ENCODE results near the gene SLC14A1.
"Not testable (repeated sequence)": the region's sequence is repeated elsewhere in the genome, so short reads cannot be mapped to it uniquely, and the experiment has no call there.

SLC14A1 gene

DNA sequence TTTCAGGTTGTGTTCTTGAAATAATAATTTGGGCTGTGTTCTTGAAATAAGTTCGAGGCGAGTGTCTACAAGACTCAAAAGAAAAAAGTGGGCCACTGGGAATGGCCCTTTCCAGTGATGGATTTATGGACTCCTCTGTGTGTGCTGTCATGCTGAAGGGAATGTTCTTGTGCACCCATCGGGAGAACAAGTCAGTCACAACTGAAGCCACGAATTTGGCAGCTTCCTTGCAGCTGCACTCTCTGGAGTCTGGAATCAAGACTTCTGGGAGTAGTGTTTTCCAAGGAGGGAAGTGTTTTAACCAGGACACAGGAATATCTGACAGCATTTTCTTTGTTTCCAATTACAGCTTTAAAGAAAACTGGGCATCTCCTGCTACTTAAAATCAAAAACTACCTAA is 620 bp downstream of the SLC14A1 start:
- DNase-seq (ENCODE audit: low spot score) = no peak

DNA sequence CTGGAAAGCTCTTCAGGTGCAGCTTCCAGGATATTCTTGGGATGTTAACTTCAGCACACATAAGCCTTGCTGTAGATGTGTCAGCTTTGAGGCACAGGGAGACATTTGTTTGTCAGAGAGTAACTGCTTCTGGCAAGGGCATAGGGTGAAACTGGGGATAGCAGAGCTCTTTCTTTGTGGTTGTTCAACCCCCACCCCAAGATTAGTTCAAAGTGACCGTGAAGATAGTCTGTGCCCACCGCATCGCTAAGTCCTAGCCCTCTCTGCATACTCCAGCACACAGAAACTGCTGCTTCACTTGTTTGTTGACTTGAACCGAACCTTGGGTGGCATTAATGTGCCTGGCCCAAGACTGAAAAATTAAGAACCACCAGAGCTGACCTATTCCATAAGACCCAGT is 1.4 kb downstream of the SLC14A1 start:
- DNase-seq (ENCODE audit: low spot score) = no peak

DNA sequence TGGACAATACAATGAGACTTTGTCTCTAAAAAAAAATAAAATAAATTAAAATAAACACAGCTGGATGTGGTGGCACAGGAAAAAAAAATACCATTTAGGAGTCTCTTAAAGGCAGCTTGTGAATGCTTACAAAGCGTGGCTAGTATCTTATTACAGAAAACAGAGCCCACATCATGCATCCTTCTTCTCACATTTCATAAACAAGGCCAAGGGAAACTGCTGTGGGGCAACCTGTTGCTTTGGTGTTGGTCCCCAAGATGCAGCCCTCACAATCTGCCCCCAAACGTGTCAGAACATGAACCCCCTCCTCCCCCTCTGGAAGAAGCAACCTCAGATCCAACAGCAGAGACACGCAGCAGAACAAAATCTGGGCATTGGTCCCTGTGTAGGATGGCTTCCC is 2.6 kb downstream of the SLC14A1 start:
- DNase-seq (ENCODE audit: low spot score) = no peak

GRCh38 chr18:45727068-45727467 is 3.1 kb downstream of the SLC14A1 start:
- no peak for DNase-seq (ENCODE audit: low spot score)

- no peak for DNase-seq (ENCODE audit: low spot score)
Measured at GRCh38 chr18:45728336-45729010, 4.5 kb downstream of the SLC14A1 start.

DNA sequence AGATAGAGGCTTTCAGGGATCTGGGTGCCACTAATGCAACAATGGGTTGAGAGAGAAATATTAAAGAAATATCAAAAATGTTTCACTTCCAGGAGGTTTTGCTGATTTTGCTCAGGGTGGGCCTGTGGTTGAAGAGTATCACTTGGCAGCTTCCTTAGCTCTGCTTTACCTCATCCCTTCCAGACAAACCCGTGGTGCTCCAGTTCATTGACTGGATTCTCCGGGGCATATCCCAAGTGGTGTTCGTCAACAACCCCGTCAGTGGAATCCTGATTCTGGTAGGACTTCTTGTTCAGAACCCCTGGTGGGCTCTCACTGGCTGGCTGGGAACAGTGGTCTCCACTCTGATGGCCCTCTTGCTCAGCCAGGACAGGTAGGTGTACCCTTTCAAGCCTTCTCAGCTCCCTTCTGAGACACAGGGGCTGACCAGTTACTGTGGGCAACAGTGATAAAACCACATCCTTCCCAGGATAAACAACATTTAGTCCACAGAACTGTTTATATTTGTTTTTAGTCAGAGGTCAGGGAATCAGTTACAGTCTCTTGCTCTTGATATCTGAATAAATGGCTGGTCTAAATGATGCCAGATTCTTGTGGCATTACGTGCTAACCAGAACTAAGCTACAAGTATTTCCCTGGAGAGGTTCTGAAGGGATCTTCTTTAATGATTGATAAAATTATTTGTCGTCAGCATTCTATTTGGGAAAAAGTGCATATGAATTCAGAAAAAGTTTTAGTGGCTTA is 7.0 kb downstream of the SLC14A1 start:
- no peak for DNase-seq (ENCODE audit: low spot score)

DNA sequence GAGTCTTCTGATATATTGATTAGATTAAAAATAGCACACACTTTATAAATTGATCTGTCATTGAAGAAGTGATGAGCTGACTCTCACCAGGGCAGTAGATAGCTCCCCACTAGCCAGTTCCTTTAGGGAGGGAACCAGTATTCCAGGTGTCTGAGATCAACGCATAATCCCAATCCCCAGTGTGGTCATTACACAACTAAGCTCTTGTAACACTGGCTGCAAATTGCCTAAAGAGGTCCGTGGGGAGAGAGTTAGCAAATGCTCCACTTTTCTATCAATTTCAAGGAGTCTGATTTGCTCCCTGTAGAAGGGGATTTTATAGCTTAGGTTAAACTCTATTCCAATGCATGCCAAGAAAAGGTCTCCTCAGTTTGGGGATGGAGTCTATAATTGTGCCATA is 7.7 kb downstream of the SLC14A1 start:
- DNase-seq (ENCODE audit: low spot score) = no peak

DNA sequence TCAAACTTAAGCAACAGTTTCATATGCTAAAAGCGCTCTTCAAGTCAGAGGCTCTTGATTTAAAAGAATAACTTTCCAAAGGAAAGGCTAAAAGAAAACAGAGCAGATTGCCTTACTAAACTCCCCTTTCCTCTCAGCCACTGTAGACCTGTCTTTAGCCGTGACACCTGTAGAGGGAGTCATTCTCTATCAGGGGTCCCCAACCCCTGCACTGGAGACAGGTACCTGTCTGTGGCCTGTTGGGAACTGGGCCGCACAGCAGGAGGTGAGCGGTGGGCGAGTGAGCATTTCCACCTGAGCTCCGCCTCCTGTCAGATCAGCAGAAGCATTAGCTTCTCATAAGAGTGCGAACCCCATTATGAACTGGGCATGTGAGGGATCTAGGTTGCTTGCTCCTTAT is 9.6 kb downstream of the SLC14A1 start:
- DNase-seq (ENCODE audit: low spot score) = no peak

- no peak for DNase-seq (ENCODE audit: low spot score)
Measured at GRCh38 chr18:45734505-45734904, 10.5 kb downstream of the SLC14A1 start.

DNA sequence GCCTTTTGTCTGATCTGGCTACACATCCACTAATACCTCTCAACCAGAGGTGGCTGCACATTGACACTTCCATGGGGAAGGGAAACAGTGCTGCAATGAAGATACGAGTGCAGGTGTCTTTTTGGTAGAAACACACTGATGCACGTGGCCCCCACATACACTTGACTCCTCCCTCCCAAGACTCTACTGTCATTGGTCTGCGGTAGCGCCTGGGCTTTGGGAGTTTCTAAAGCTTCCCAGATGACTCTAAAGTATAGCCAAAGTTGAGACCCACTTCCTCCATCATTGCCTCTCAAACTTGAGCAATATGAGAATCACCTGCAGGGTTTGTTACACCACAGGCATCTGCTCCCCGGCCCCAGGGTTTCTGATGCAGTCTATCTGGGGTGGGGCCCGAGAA is 11.0 kb downstream of the SLC14A1 start:
- DNase-seq (ENCODE audit: low spot score) = no peak

DNA sequence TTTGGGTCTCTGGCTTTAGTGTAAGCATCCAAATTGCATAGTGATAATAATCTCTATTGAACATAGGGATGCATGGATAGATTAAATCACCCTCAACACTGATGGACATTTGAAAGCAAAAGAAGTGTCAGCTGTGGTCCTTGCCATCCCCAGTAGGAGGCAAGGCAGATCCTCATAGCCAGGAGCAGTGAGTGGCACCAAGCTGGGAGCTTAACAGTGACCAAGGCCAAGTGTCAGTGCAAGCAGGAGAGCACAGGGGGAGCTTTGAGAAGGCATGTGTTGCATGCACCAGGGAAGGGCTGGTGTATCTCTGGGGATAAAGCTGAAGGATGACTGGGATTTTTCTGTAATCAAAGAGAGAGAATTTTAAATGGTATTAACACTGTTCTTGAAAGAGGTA is 14.7 kb downstream of the SLC14A1 start:
- no peak for DNase-seq (ENCODE audit: low spot score)

- no peak for DNase-seq (ENCODE audit: low spot score)
Measured at GRCh38 chr18:45739268-45739667, 15.3 kb downstream of the SLC14A1 start.

DNA sequence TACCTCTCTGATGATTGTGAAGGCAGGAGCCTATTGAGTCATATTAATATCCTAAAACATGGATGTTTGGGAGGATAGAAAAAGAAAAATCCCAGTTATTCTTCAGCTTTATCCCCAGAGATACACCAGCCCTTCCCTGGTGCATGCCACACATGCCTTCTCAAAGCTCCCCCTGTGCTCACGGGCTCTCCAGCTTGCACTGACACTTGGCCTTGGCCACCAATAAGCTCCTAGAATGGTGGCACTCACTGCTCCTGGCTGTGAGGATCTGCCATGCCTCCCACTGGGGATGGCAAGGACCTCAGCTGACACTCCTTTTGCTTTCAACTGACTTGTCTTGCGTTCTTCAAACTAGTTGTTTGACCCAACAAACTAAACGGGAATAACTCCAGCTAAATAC is 15.9 kb downstream of the SLC14A1 start:
- no peak for DNase-seq (ENCODE audit: low spot score)

DNA sequence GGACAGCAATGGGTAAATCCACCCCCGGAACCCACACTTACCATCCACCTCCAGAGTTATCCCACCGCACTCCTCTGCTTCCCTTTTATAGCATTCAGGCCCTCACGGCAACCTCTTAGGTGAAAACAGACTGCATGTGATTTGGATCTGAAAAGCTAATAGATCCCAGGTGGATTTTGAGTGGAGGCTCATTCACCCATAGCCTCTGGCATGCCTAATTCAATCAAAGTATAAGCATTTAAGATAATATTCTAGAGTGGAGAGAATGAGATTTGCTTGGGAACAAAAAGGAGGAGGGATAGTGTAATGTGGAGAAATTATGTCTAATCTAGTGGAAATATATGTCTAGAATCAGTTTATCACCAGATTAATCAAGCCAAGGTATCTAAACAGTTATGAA is 17.1 kb downstream of the SLC14A1 start:
- no peak for DNase-seq (ENCODE audit: low spot score)

- no peak for DNase-seq (ENCODE audit: low spot score)
Measured at GRCh38 chr18:45745817-45746461, 22.0 kb downstream of the SLC14A1 start.

DNA sequence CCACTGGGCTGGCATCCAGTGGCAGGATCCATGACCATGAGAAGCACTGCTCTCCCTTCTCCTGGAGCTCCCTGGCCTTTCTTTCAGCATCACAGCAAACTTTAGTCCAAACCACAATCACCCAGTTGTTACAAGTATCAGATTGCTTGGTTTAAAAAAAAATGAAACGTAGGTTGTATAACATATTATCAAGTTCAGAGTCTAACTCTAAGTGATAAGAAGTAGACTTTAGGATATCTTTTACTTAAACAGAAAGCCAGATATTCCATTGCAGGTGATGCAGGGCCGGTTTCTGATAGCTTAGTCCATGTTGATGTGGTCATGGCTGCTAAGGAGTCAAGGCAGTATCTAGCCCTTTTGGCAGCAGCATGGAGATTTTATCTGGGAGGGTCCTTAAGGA is 24.5 kb downstream of the SLC14A1 start:
- DNase-seq (ENCODE audit: low spot score) = no peak

DNA sequence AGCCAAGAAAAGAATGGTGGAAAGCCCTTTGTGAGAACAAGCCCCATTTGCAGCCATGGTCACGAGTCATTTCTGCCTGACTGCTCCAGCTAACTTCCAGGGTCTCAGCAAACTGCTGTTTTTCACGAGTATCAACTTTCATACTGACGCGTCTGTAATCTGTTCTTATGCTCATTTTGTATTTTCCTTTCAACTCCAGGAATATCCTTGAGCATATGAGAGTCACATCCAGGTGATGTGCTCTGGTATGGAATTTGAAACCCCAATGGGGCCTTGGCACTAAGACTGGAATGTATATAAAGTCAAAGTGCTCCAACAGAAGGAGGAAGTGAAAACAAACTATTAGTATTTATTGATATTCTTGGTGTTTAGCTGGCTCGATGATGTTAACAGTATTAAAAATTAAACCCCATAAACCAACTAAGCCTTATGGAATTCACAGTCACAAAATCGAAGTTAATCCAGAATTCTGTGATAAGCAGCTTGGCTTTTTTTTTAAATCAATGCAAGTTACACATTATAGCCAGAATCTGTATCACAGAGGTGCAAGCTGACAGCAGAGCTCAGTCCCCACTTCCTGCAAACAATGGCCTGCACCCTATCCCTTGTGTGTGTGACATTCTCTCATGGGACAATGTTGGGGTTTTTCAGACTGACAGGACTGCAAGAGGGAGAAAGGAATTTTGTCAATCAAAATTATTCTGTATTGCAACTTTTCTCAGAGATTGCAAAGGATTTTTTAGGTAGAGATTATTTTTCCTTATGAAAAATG is 26.1 kb downstream of the SLC14A1 start:
- no peak for DNase-seq (ENCODE audit: low spot score)

DNA sequence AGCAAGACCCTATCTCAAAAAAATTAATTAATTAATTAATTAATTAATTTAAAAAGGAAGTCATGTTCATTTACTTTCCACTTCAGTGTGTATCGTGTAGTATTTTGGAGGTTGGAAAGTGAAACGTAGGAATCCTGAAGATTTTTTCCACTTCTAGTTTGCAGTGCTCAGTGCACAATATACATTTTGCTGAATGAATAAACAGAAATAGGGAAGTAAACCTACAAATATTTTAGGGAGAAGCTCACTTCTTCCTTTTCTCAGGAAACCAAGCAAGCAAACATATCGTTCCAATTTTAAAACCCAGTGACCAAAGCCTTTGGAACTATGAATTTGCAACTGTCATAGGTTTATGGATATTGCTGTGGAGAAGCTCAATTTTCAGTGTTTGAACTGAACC is 27.8 kb downstream of the SLC14A1 start:
- DNase-seq (ENCODE audit: low spot score) = no peak

DNA sequence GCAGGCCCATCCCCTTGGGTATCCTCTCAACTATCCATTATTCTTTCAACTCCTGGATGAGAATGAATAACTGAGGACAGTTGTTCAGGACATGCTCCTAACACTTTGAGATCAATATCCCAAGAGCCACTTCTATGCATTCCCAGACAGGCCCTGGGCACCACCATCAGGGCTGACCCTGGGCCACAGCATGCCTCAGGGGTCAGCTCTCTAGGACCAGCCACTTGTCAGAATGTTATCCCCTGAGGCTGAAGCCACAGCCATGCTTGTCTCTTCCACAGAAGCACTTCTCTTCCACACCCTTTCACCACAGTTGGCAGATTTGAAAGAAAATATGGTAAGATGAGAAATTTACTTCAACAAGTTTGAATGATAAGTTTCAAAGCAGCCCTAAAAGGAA is 28.7 kb downstream of the SLC14A1 start:
- no peak for DNase-seq (ENCODE audit: low spot score)

DNA sequence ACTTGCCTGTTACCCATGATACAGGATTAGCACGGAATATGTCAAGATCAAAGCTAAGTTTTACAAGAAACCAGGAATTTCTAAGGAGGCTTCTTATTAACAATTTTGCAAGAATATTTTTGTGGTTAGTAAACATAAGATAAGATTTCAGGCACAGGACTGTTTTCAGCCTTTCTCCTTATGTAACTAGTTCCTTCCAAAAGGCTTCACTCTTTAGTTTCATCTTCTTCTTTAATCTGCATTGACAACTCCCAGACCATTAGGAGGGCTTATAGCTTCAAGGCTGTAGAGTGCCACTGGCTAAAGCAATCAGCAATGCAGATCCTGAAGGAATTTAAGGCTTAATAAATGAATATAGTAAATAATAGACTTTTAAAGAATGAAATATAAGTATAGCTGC is 29.3 kb downstream of the SLC14A1 start:
- no peak for DNase-seq (ENCODE audit: low spot score)

DNA sequence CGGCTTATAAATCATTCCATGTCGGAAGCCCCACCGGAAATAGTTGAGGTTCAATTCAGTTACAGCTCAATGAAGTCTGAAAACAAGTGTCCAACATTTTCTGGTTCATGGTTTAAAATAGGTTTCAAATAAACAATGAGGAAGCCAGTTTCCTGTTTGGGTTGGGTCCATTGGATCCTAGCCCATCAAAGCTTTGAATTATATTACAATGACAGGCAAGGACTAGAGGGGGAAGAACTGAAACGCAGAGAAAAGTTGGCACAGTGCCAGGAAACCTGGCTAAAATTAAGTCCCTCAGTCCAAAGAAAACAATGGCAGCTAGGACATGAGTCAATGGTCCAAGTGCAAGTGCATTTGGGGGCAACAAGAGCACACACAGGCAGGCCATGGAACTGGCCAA is 32.0 kb downstream of the SLC14A1 start:
- DNase-seq (ENCODE audit: low spot score) = no peak

GRCh38 chr18:45757005-45757404 is 33.0 kb downstream of the SLC14A1 start:
- no peak for DNase-seq (ENCODE audit: low spot score)

- not testable (repeated sequence) for DNase-seq (ENCODE audit: low spot score)
Measured at GRCh38 chr18:45757644-45758043, 33.7 kb downstream of the SLC14A1 start.

Data from left forelimb (tissue), 1 donor.